ENCODE data around the gene AGRN.

The AGRN gene

DNA sequence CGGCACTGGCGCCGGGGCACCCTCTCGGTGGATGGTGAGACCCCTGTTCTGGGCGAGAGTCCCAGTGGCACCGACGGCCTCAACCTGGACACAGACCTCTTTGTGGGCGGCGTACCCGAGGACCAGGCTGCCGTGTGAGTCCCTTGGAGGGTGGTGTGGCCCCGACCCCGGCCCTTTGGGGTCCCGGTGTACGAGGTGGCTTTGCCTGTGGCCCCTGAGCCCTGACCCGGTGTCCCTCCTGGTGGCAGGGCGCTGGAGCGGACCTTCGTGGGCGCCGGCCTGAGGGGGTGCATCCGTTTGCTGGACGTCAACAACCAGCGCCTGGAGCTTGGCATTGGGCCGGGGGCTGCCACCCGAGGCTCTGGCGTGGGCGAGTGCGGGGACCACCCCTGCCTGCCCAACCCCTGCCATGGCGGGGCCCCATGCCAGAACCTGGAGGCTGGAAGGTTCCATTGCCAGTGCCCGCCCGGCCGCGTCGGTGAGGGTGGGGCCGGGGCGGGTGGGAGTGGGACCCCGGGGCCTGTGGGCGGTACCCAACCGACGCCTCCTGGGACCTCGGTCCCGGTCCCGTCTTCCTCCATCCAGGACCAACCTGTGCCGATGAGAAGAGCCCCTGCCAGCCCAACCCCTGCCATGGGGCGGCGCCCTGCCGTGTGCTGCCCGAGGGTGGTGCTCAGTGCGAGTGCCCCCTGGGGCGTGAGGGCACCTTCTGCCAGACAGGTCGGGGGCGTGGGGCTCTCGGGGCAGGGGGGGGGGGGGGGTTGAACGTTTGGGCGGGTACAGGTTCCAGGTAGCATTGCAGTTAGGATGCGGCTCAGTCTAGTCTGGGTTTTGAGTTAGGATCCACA, 29.6 kb downstream of the AGRN start:
- H3K4me3 ChIP-seq (ENCODE audit: low read length), result no peak overlapping the region
- no peak for DNase-seq (ENCODE audit: low read depth)
- TF ChIP-seq, protein P1, sequence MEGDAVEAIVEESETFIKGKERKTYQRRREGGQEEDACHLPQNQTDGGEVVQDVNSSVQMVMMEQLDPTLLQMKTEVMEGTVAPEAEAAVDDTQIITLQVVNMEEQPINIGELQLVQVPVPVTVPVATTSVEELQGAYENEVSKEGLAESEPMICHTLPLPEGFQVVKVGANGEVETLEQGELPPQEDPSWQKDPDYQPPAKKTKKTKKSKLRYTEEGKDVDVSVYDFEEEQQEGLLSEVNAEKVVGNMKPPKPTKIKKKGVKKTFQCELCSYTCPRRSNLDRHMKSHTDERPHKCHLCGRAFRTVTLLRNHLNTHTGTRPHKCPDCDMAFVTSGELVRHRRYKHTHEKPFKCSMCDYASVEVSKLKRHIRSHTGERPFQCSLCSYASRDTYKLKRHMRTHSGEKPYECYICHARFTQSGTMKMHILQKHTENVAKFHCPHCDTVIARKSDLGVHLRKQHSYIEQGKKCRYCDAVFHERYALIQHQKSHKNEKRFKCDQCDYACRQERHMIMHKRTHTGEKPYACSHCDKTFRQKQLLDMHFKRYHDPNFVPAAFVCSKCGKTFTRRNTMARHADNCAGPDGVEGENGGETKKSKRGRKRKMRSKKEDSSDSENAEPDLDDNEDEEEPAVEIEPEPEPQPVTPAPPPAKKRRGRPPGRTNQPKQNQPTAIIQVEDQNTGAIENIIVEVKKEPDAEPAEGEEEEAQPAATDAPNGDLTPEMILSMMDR (conservative IDR thresholded peaks at IDR 0.05; ENCODE audit: low read depth, low read length), result no peak

DNA sequence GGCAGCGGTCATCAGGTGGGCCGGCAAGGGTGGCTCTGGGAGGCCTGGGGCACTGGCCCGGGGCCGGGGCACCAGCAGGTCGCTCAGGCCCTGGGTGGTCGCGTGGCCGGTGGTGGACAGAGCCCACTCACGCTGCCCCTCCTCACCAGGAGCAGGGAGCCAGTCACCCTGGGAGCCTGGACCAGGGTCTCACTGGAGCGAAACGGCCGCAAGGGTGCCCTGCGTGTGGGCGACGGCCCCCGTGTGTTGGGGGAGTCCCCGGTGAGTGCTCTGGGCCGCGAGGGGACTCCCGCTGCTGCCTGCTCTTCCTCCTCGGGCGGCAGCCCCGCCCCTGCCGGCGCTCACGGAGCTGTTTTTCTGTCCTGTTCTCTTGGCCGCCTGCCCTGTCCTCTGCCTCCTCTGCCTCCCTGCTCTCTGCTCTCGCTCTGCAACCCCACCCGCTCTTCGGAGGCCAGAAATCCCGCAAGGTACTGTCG, 30.7 kb downstream of the AGRN start:
- TF ChIP-seq, protein P1 (conservative IDR thresholded peaks at IDR 0.05; ENCODE audit: low read depth, low read length), result no peak
- no peak overlapping the region for H3K4me3 ChIP-seq (ENCODE audit: low read length)
- DNase-seq (ENCODE audit: low read depth), result no peak

DNA sequence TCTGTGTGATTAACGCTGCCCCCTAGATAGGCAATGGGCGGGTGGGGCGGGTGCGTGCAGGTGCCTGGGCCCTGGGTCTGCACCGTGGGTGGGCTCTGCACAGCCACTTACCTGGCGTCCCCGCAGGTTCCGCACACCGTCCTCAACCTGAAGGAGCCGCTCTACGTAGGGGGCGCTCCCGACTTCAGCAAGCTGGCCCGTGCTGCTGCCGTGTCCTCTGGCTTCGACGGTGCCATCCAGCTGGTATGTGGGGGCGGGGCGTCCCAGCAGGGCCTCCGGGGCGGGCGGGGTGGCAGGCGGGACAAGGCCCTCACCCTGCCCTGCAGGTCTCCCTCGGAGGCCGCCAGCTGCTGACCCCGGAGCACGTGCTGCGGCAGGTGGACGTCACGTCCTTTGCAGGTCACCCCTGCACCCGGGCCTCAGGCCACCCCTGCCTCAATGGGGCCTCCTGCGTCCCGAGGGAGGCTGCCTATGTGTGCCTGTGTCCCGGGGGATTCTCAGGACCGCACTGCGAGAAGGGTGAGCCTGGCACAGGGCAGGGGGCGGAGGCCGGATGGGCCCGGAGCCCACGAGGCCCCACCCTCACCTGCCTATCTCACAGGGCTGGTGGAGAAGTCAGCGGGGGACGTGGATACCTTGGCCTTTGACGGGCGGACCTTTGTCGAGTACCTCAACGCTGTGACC, 31.3 kb downstream of the AGRN start:
- DNase-seq (ENCODE audit: low read depth), result no peak
- no peak overlapping the region for H3K4me3 ChIP-seq (ENCODE audit: low read length)
- TF ChIP-seq, protein P1 (conservative IDR thresholded peaks at IDR 0.05; ENCODE audit: low read depth, low read length), result no peak

DNA sequence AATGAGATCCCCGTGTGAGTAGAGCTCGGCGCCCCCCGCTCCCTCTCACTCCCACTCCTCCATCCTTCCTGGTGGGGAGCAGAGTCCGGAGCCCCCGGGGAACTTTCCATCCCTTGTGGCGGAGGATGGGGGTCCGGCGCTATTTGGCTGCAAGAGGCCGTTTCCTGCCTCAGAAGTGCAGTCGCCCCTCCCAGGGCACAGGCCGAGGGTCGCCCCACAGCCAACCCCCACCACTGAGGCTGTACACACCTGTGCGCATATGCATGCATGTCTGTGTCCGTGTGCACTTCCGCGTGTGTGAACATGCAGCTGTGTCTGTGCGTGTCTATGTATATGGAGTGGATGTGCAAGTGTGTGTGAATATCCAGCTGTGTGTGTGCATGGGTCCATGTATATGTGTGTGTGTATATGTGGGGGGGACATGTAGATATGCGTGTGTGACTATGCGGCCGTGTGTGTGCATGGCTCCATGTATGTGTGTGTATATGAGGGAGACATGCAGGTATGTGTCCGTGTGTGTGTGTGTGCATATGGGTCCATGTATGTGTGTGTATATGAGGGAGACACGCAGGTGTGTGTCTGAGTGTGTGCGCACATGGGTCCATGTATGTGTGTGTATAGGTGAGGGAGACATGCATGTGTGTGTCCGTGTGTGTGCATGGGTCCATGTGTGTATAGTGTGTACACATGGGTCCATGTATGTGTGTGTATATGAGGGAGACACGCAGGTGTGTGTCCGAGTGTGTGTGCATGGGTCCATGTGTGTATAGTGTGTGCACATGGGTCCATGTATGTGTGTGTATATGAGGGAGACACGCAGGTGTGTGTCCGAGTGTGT, 32.3 kb downstream of the AGRN start:
- no peak for DNase-seq (ENCODE audit: low read depth)
- TF ChIP-seq, protein P1 (conservative IDR thresholded peaks at IDR 0.05; ENCODE audit: low read depth, low read length), result no peak
- H3K4me3 ChIP-seq (ENCODE audit: low read length), result no peak overlapping the region

DNA sequence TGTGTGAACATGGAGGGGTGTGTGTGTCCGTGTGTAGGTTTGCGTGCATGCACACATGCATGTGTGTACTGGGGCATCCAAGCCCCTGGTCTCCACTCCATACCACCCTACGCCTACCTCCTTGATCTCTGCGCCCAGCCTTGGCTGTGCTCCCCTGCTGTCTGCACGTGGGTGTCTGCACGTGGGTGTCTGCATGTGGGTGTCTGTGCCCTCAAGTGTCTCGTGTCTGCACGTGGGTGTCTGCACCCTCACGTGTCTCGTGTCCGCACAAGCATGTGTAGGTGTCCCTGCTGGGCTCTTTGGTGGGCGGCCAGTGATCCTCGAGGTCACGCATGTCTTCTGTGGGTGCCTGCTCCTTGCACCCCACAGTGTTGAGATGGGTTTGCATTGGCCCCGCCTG, 33.1 kb downstream of the AGRN start:
- TF ChIP-seq, protein P1 (conservative IDR thresholded peaks at IDR 0.05; ENCODE audit: low read depth, low read length), result no peak
- DNase-seq (ENCODE audit: low read depth), result no peak
- H3K4me3 ChIP-seq (ENCODE audit: low read length), result no peak overlapping the region

DNA sequence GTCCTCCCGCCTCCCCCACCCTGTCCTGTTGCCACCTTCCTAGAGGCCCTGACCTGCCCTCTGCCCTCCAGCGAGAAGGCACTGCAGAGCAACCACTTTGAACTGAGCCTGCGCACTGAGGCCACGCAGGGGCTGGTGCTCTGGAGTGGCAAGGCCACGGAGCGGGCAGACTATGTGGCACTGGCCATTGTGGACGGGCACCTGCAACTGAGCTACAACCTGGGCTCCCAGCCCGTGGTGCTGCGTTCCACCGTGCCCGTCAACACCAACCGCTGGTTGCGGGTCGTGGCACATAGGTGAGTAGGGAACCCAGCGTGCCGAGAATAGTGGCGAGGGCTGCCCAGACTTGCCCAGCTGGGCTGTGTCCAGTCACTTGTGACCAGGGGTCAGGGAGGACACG, 33.8 kb downstream of the AGRN start:
- no peak for DNase-seq (ENCODE audit: low read depth)
- TF ChIP-seq, protein P1 (conservative IDR thresholded peaks at IDR 0.05; ENCODE audit: low read depth, low read length), result no peak
- H3K4me3 ChIP-seq (ENCODE audit: low read length), result no peak overlapping the region

All from retinal pigment epithelial cell (primary cell).